H9 (cell line): ENCODE measurements around the gene ACOXL. TPM values are rescaled to one million over a fixed set of nuclear protein-coding genes. Genes with fewer than 3 reads are reported as not detected.

ENCODE experiments used
- DNase-seq: peaks from one replicate; pipeline ENCODE4 v3.0.0-alpha.2; 2017
- H2AFZ ChIP-seq: one replicate; pipeline ENCODE4 v1.6.1; 2013; ENCODE audit warnings: mild to moderate bottlenecking, low read length, control low read depth, moderate library complexity
- H2AK5ac ChIP-seq: 2 replicates; pipeline ENCODE4 v1.6.1; 2013; ENCODE audit warnings: low read length, control low read depth, mixed read lengths; ENCODE audit not compliant: insufficient read length
- H2BK120ac ChIP-seq: one replicate; pipeline ENCODE4 v1.6.1; 2013; ENCODE audit warnings: low read depth, mild to moderate bottlenecking, low read length, control low read depth, inconsistent platforms; ENCODE audit not compliant: poor library complexity, severe bottlenecking
- H2BK12ac ChIP-seq: 2 replicates; pipeline ENCODE4 v1.6.1; 2013; ENCODE audit warnings: low read length, control low read depth, mixed read lengths, low read depth; ENCODE audit not compliant: insufficient read length
- H2BK15ac ChIP-seq: 2 replicates; pipeline ENCODE4 v1.6.1; 2013; ENCODE audit warnings: low read depth, low read length, control low read depth
- H2BK20ac ChIP-seq: one replicate; pipeline ENCODE4 v1.6.1; 2013; ENCODE audit warnings: low read depth, mild to moderate bottlenecking, low read length, control low read depth, inconsistent platforms; ENCODE audit not compliant: poor library complexity, severe bottlenecking
- H2BK5ac ChIP-seq: 2 replicates; pipeline ENCODE4 v1.6.1; 2013; ENCODE audit warnings: low read length, control low read depth, mixed read lengths; ENCODE audit not compliant: insufficient read length
- H3K14ac ChIP-seq: 2 replicates; pipeline ENCODE4 v1.6.1; 2013; ENCODE audit warnings: low read length, control low read depth; ENCODE audit not compliant: insufficient read depth
- H3K18ac ChIP-seq: 2 replicates; pipeline ENCODE4 v1.6.1; 2013; ENCODE audit warnings: low read depth, mild to moderate bottlenecking, mixed read lengths, low read length, control low read depth; ENCODE audit not compliant: insufficient read length
- H3K23ac ChIP-seq: 2 replicates; pipeline ENCODE4 v1.6.1; 2013; ENCODE audit warnings: low read length, control low read depth, mixed read lengths, low read depth; ENCODE audit not compliant: insufficient read length
- H3K23me2 ChIP-seq: 2 replicates; pipeline ENCODE4 v1.6.1; 2013; ENCODE audit warnings: low read depth, mild to moderate bottlenecking, mixed read lengths, low read length, control low read depth; ENCODE audit not compliant: insufficient read length, poor library complexity, severe bottlenecking
- H3K27ac ChIP-seq: 2 replicates; pipeline ENCODE4 v1.5.1; 2013; ENCODE audit warnings: low read length, control low read depth, mixed read lengths, low read depth; ENCODE audit not compliant: insufficient read length
- H3K27me3 ChIP-seq: 2 replicates; pipeline ENCODE4 v1.6.1; 2013; ENCODE audit warnings: low read length, control low read depth, inconsistent platforms; ENCODE audit not compliant: insufficient read depth
- H3K4ac ChIP-seq: 2 replicates; pipeline ENCODE4 v1.6.1; 2013; ENCODE audit warnings: low read depth, mild to moderate bottlenecking, control low read depth, inconsistent platforms, low read length, moderate library complexity
- H3K4me1 ChIP-seq: 2 replicates; pipeline ENCODE4 v1.6.1; 2013; ENCODE audit warnings: low read length, control low read depth, inconsistent platforms; ENCODE audit not compliant: insufficient read depth
- H3K4me2 ChIP-seq: 2 replicates; pipeline ENCODE4 v1.6.1; 2013; ENCODE audit warnings: low read length, control low read depth, mixed read lengths; ENCODE audit not compliant: insufficient read length, insufficient read depth
- H3K56ac ChIP-seq: 2 replicates; pipeline ENCODE4 v1.6.1; 2013; ENCODE audit warnings: low read depth, mild to moderate bottlenecking, mixed read lengths, low read length, control low read depth; ENCODE audit not compliant: insufficient read length
- H3K79me1 ChIP-seq: 2 replicates; pipeline ENCODE4 v1.6.1; 2013; ENCODE audit warnings: low read depth, mild to moderate bottlenecking, moderate library complexity, low read length, control low read depth, inconsistent platforms; ENCODE audit not compliant: insufficient read depth, poor library complexity, severe bottlenecking
- H3K79me2 ChIP-seq: 2 replicates; pipeline ENCODE4 v1.6.1; 2013; ENCODE audit warnings: low read length, control low read depth, inconsistent platforms; ENCODE audit not compliant: insufficient read depth
- H3K9ac ChIP-seq: 2 replicates; pipeline ENCODE4 v1.6.1; 2013; ENCODE audit warnings: low read length, control low read depth, mixed read lengths; ENCODE audit not compliant: insufficient read length; ENCODE audit errors: extremely low read depth
- H3K9me3 ChIP-seq: one replicate; pipeline ENCODE4 v1.6.1; 2013; ENCODE audit warnings: low read depth, low read length, inconsistent platforms; ENCODE audit not compliant: control insufficient read depth
- H3T11ph ChIP-seq: one replicate; pipeline ENCODE4 v1.6.1; 2013; ENCODE audit warnings: mild to moderate bottlenecking, low read length, control low read depth, inconsistent platforms
- H4K20me1 ChIP-seq: one replicate; pipeline ENCODE4 v1.6.1; 2013; ENCODE audit not compliant: control insufficient read depth, insufficient read length, insufficient read depth
- H4K5ac ChIP-seq: 2 replicates; pipeline ENCODE4 v1.6.1; 2013; ENCODE audit warnings: low read depth, mild to moderate bottlenecking, mixed read lengths, low read length, control low read depth; ENCODE audit not compliant: insufficient read length
- H4K8ac ChIP-seq: replicated peaks from 2 replicates; pipeline ENCODE4 v1.6.1; 2013; ENCODE audit warnings: low read length, control low read depth, mixed read lengths, low read depth; ENCODE audit not compliant: insufficient read length
- H4K91ac ChIP-seq: 2 replicates; pipeline ENCODE4 v1.6.1; 2013; ENCODE audit warnings: low read depth, mild to moderate bottlenecking, moderate library complexity, mixed read lengths, low read length, control low read depth; ENCODE audit not compliant: insufficient read length
- H3K27ac Mint-ChIP-seq, 3 experiments: 2 replicates in 2 of 3; 3 replicates in 1 of 3; pipeline ENCODE4 v1.8.0; 2020 to 2021; ENCODE audit warnings: mixed read lengths in 3 of 3, mild to moderate bottlenecking in 1 of 3, moderate library complexity in 1 of 3
- H3K27me3 Mint-ChIP-seq: 2 replicates; pipeline ENCODE4 v1.8.0; 2021; ENCODE audit warnings: low read depth, mild to moderate bottlenecking, moderate library complexity, mixed read lengths
- H3K36me3 Mint-ChIP-seq, 3 experiments: 2 replicates in 2 of 3; 3 replicates in 1 of 3; pipeline ENCODE4 v1.8.0; 2020 to 2021; ENCODE audit warnings: low read depth in 3 of 3, mixed read lengths in 3 of 3; ENCODE audit not compliant: insufficient read depth in 1 of 3
- H3K4me1 Mint-ChIP-seq, 2 experiments: 2 replicates each; pipeline ENCODE4 v1.8.0; 2020; ENCODE audit warnings: mixed read lengths in 2 of 2
- H3K4me3 Mint-ChIP-seq, 2 experiments: 2 replicates in 1 of 2; 3 replicates in 1 of 2; pipeline ENCODE4 v1.8.0; 2020 to 2021; ENCODE audit warnings: mild to moderate bottlenecking in 2 of 2, mixed read lengths in 2 of 2, moderate library complexity in 1 of 2
- H3K9me3 Mint-ChIP-seq, 2 experiments: 2 replicates in 1 of 2; 3 replicates in 1 of 2; pipeline ENCODE4 v1.8.0; 2020; ENCODE audit warnings: mild to moderate bottlenecking in 2 of 2, mixed read lengths in 2 of 2, moderate library complexity in 1 of 2
- total RNA-seq: library from RNA; stranded (reverse); gene quantifications from 2 replicates; pipeline ENCODE4 v1.2.1, GENCODE V29; 2021
- TF ChIP-seq, protein P1 (sequence below): fragments of 200-600 bp; sonication (generic); conservative IDR thresholded peaks from 3 replicates; pipeline ENCODE4 v1.8.0; 2021; ENCODE audit warnings: antibody characterized with exemption, mild to moderate bottlenecking

ACOXL gene
- total RNA-seq, 1 experiment from 2014 or later, result 37.6 TPM

DNA sequence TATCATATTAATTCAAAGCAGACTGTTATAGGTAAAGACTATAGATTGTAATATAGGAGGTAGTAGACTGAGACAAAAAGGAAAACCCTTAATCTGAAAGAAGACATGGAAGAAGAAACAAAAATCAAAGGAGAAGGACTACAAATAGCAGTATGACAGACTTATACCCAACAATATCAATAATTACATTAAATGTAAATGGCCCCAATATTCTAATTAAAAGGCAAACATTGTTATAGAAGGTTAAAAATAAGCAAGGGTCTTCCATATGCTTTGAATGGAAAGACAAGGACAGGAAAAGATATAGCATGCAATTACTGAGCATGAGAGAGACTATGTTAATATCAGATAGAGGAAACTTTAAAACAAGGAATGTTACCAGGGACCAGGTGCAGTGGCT is 278.8 kb downstream of the ACOXL start:
- Histone ChIP-seq H4K20me1 (no peaks in the 10 kb centered on the region), H3K4me1 (no peaks in the 10 kb centered on the region), H2BK120ac (no peak overlapping the region), H3K79me2 (no peaks in the 10 kb centered on the region), H3K56ac (no peak overlapping the region), H3K4ac (no peak overlapping the region), H3K14ac (no peak overlapping the region), H3K23me2 (no peaks in the 10 kb centered on the region), H2BK20ac (no peak overlapping the region), H2AK5ac (no peak overlapping the region), H3K9me3 (no peaks in the 10 kb centered on the region), H3K79me1 (no peaks in the 10 kb centered on the region), H3K4me2 (no peak overlapping the region), H3K18ac (no peak overlapping the region), H2BK12ac (no peak overlapping the region), H4K5ac (no peak overlapping the region), H2BK5ac (no peak overlapping the region), H3K9ac (no peak overlapping the region), H3K23ac (no peak overlapping the region), H3K27ac (no peak overlapping the region), H2BK15ac (no peak overlapping the region), H4K8ac (no peak overlapping the region), H2AFZ (no peak overlapping the region), H4K91ac (no peak overlapping the region), H3T11ph (no peak overlapping the region), H3K27me3 (no peaks in the 10 kb centered on the region)
- H3K4me1 Mint-ChIP-seq, result no peaks in the 10 kb centered on the region
- DNase-seq, result no peak
- peaks cover 10 to 54% (median 38%) of the 10 kb centered on the region in 3 experiments; a peak in 6 of 7 replicates for H3K36me3 Mint-ChIP-seq
- no peaks in the 10 kb centered on the region for H3K27me3 Mint-ChIP-seq
- peaks cover 12 to 23% of the 10 kb centered on the region in 2 experiments for H3K9me3 Mint-ChIP-seq
- H3K4me3 Mint-ChIP-seq, result no peak overlapping the region
- TF ChIP-seq, protein P1, sequence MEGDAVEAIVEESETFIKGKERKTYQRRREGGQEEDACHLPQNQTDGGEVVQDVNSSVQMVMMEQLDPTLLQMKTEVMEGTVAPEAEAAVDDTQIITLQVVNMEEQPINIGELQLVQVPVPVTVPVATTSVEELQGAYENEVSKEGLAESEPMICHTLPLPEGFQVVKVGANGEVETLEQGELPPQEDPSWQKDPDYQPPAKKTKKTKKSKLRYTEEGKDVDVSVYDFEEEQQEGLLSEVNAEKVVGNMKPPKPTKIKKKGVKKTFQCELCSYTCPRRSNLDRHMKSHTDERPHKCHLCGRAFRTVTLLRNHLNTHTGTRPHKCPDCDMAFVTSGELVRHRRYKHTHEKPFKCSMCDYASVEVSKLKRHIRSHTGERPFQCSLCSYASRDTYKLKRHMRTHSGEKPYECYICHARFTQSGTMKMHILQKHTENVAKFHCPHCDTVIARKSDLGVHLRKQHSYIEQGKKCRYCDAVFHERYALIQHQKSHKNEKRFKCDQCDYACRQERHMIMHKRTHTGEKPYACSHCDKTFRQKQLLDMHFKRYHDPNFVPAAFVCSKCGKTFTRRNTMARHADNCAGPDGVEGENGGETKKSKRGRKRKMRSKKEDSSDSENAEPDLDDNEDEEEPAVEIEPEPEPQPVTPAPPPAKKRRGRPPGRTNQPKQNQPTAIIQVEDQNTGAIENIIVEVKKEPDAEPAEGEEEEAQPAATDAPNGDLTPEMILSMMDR, result no peak
- H3K27ac Mint-ChIP-seq, result no peak overlapping the region
